Stimulated activated CD8-positive, alpha-beta memory T cell treated with anti-CD3 and anti-CD28 coated beads, Interleukin-12 subunit alpha, Interleukin-12 subunit beta, amount 100 ng/mL, for 4 hours (primary cell): ENCODE measurements around the gene ERMARD.

ENCODE experiments used
- DNase-seq: peaks from one replicate; pipeline ENCODE4 v3.0.0-alpha.2; 2020; ENCODE audit warnings: low read depth

The ERMARD gene

GRCh38 chr6:169783971-169784820, 32.8 kb downstream of the ERMARD start:
- DNase-seq: no peak

- no peak for DNase-seq
These were observed 33.5 kb downstream of the ERMARD start for GRCh38 chr6:169784821-169785340.

GRCh38 chr6:169785566-169785965, 34.1 kb downstream of the ERMARD start:
- no peak for DNase-seq

GRCh38 chr6:169786349-169786748, 34.9 kb downstream of the ERMARD start:
- no peak for DNase-seq

GRCh38 chr6:169787797-169788196, 36.4 kb downstream of the ERMARD start:
- DNase-seq: no peak

GRCh38 chr6:169788809-169789145, 37.4 kb downstream of the ERMARD start:
- no peak for DNase-seq

- DNase-seq: no peak
These were observed 37.9 kb downstream of the ERMARD start for GRCh38 chr6:169789146-169789943.

- DNase-seq: peak; percentile 53
These were observed 38.8 kb downstream of the ERMARD start for GRCh38 chr6:169789944-169790927.

GRCh38 chr6:169791721-169792131, 40.3 kb downstream of the ERMARD start:
- no peak for DNase-seq

GRCh38 chr6:169792306-169793015, 41.0 kb downstream of the ERMARD start:
- no peak for DNase-seq

GRCh38 chr6:169793408-169793807, 42.0 kb downstream of the ERMARD start:
- no peak for DNase-seq

- no peak for DNase-seq
These were observed 43.1 kb downstream of the ERMARD start for GRCh38 chr6:169794317-169795055.

- DNase-seq: no peak
These were observed 43.8 kb downstream of the ERMARD start for GRCh38 chr6:169795196-169795595.

- no peak for DNase-seq
These were observed 47.5 kb downstream of the ERMARD start for GRCh38 chr6:169798764-169799473.

GRCh38 chr6:169799474-169799926, 48.1 kb downstream of the ERMARD start:
- no peak for DNase-seq

GRCh38 chr6:169800116-169800667, 48.8 kb downstream of the ERMARD start:
- no peak for DNase-seq

GRCh38 chr6:169800668-169801395, 49.4 kb downstream of the ERMARD start:
- DNase-seq: no peak

GRCh38 chr6:169801396-169802160, 50.2 kb downstream of the ERMARD start:
- no peak for DNase-seq
